ENCODE results near the gene ADAM22.

The ADAM22 gene

GRCh38 chr7:88230646-88231045, 296.6 kb downstream of the ADAM22 start:
- no peak for FAIRE-seq
- no peak for DNase-seq (ENCODE audit: insufficient read length, low spot score)
- no peak for TF ChIP-seq PAX5 (IDR thresholded peaks at IDR 0.05; ENCODE audit: insufficient read depth, low read length, severe bottlenecking)
- TF ChIP-seq TAF1 (IDR thresholded peaks at IDR 0.05; ENCODE audit: low read depth, low read length): no peak
- no peak for TF ChIP-seq POU2F2 (IDR thresholded peaks at IDR 0.05; ENCODE audit: low read depth, low read length)
- TF ChIP-seq POLR2AphosphoS5 (IDR thresholded peaks at IDR 0.05; ENCODE audit: low read depth, low read length): no peak
- no peak for TF ChIP-seq SPI1 (IDR thresholded peaks at IDR 0.05; ENCODE audit: low read depth, low read length)
- TF ChIP-seq POLR2A (IDR thresholded peaks at IDR 0.05; ENCODE audit: low read depth, low read length): no peak

GRCh38 chr7:88233828-88234227, 299.8 kb downstream of the ADAM22 start:
- FAIRE-seq: no peak
- TF ChIP-seq POU2F2 (IDR thresholded peaks at IDR 0.05; ENCODE audit: low read depth, low read length) (no peak), POLR2A (IDR thresholded peaks at IDR 0.05; ENCODE audit: low read depth, low read length) (no peak), POLR2AphosphoS5 (IDR thresholded peaks at IDR 0.05; ENCODE audit: low read depth, low read length) (no peak), TAF1 (IDR thresholded peaks at IDR 0.05; ENCODE audit: low read depth, low read length) (no peak), SPI1 (IDR thresholded peaks at IDR 0.05; ENCODE audit: low read depth, low read length) (no peak), PAX5 (IDR thresholded peaks at IDR 0.05; ENCODE audit: insufficient read depth, low read length, severe bottlenecking) (no peak)
- no peak for DNase-seq (ENCODE audit: insufficient read length, low spot score)

- no peak for TF ChIP-seq POU2F2 (IDR thresholded peaks at IDR 0.05; ENCODE audit: low read depth, low read length)
- TF ChIP-seq POLR2A (IDR thresholded peaks at IDR 0.05; ENCODE audit: low read depth, low read length): no peak
- no peak for TF ChIP-seq TAF1 (IDR thresholded peaks at IDR 0.05; ENCODE audit: low read depth, low read length)
- TF ChIP-seq POLR2AphosphoS5 (IDR thresholded peaks at IDR 0.05; ENCODE audit: low read depth, low read length): no peak
- TF ChIP-seq SPI1 (IDR thresholded peaks at IDR 0.05; ENCODE audit: low read depth, low read length): no peak
- TF ChIP-seq PAX5 (IDR thresholded peaks at IDR 0.05; ENCODE audit: insufficient read depth, low read length, severe bottlenecking): no peak
- FAIRE-seq (no peak), DNase-seq (ENCODE audit: insufficient read length, low spot score) (no peak)
These were observed 305.8 kb downstream of the ADAM22 start for GRCh38 chr7:88239852-88240251.

GRCh38 chr7:88243345-88243909, 309.4 kb downstream of the ADAM22 start:
- TF ChIP-seq TAF1 (IDR thresholded peaks at IDR 0.05; ENCODE audit: low read depth, low read length) (no peak), POU2F2 (IDR thresholded peaks at IDR 0.05; ENCODE audit: low read depth, low read length) (no peak), POLR2AphosphoS5 (IDR thresholded peaks at IDR 0.05; ENCODE audit: low read depth, low read length) (no peak), SPI1 (IDR thresholded peaks at IDR 0.05; ENCODE audit: low read depth, low read length) (no peak), POLR2A (IDR thresholded peaks at IDR 0.05; ENCODE audit: low read depth, low read length) (no peak), PAX5 (IDR thresholded peaks at IDR 0.05; ENCODE audit: insufficient read depth, low read length, severe bottlenecking) (no peak)
- peak; percentile 41 for FAIRE-seq
- DNase-seq (ENCODE audit: insufficient read length, low spot score): no peak

- FAIRE-seq (no peak), DNase-seq (ENCODE audit: insufficient read length, low spot score) (no peak)
- TF ChIP-seq TAF1 (IDR thresholded peaks at IDR 0.05; ENCODE audit: low read depth, low read length) (no peak), POU2F2 (IDR thresholded peaks at IDR 0.05; ENCODE audit: low read depth, low read length) (no peak), POLR2AphosphoS5 (IDR thresholded peaks at IDR 0.05; ENCODE audit: low read depth, low read length) (no peak), SPI1 (IDR thresholded peaks at IDR 0.05; ENCODE audit: low read depth, low read length) (no peak), PAX5 (IDR thresholded peaks at IDR 0.05; ENCODE audit: insufficient read depth, low read length, severe bottlenecking) (no peak), POLR2A (IDR thresholded peaks at IDR 0.05; ENCODE audit: low read depth, low read length) (no peak)
These were observed 310.2 kb downstream of the ADAM22 start for GRCh38 chr7:88244258-88244657.

All from GM12891 (cell line).